Heart left ventricle (tissue), 13 donors: Measurements from ENCODE around the gene SPATA2L.

Source experiments
- POLR2A ChIP-seq, 2 donors: fragments of 450-650 bp; IDR thresholded peaks; one replicate each; pipeline ENCODE4 v1.6.1; 2017; ENCODE audit warnings: antibody characterized with exemption in 2 of 2, mild to moderate bottlenecking in 2 of 2, moderate library complexity in 2 of 2
- TF ChIP-seq, protein P1 (sequence below), 12 donors: fragments of 200-600 bp; sonication (generic) in 4 of 12; IDR thresholded peaks; one replicate each; pipeline versions ENCODE4 v1.5.0 to v1.8.0; 2018 to 2022; ENCODE audit warnings: antibody characterized with exemption in 12 of 12, mild to moderate bottlenecking in 5 of 12
- donor health status: ischemic (EF 13 %, LVEDD 7.1; RV severe dilation, severe dysfunction).
- donor health status: DM: no; HTN: yes; CAD: no.
- donor health status: DM: no; HTN: no; CAD: no.
- donor health status: ischemic (EF 25% LVEDD 6.9; RV normal size, moderate dysfunction).
- donor health status: ischemic (EF 25% LVEDD 5.7; RV mildly dilated, moderate dysfunction).
- donor health status: ischemic (EF 35%, LVEDD 5.7; RV mildly dilated, moderate dysfunction).
- donor health status: nonischemic (EF 11% LVEDD 7.7; RV severe dilation, severe dysfunction).
- donor health status: DM: yes; HTN: yes; CAD: no.
- donor health status: PGD.
- donor health status: ischemic (EF 29% LVEDD 5.4; RV normal size, mild dysfunction).
- donor health status: nonischemic (EF 23%, LVEDD 6.1; RV moderate dilation, normal function).

DNA sequence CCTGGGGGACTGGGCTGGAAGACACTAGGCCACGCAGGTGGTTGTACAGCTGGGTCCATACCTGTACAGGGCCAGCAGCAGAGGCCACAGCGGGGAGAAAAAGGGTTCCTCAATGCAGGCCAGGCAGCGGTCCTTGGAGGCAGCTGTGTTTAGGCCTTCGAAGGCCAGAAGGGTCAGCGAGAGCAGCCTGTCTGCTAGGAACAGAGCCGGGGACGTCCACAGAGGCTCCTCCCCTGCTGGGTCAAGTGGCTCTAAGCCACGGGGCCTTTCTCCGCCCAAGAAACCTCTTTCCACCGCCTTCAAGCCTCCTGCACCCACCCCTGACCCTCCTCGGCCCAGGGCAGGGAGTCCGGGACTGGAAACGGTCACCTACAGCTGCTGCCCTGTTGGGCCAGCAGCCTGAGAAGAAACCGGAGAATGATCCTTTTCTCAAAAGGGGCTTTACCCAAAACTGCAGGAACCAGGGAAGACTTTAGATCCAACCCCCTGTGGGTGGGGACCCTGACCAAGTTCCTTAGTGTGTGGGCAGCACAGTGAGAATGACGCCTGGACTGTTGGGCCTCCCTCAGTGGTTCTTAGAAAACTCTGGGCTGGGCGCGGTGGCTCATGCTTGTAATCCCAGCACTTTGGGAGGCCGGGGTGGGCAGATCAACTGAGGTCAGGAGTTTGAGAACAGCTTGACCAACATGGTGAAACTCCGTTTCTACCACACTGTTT is 8.4 kb upstream of the SPATA2L start:
- TF ChIP-seq, protein P1, sequence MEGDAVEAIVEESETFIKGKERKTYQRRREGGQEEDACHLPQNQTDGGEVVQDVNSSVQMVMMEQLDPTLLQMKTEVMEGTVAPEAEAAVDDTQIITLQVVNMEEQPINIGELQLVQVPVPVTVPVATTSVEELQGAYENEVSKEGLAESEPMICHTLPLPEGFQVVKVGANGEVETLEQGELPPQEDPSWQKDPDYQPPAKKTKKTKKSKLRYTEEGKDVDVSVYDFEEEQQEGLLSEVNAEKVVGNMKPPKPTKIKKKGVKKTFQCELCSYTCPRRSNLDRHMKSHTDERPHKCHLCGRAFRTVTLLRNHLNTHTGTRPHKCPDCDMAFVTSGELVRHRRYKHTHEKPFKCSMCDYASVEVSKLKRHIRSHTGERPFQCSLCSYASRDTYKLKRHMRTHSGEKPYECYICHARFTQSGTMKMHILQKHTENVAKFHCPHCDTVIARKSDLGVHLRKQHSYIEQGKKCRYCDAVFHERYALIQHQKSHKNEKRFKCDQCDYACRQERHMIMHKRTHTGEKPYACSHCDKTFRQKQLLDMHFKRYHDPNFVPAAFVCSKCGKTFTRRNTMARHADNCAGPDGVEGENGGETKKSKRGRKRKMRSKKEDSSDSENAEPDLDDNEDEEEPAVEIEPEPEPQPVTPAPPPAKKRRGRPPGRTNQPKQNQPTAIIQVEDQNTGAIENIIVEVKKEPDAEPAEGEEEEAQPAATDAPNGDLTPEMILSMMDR (IDR thresholded peaks at IDR 0.05) = no peak
- TF ChIP-seq POLR2A (IDR thresholded peaks at IDR 0.05) = no peak
